Lower lobe of right lung (tissue), 2 donors: Measurements from ENCODE around the gene C11orf52. TPM values are rescaled to one million over a fixed set of nuclear protein-coding genes. Genes with fewer than 3 reads are reported as not detected.

Experiments used
- ATAC-seq, 2 donors: fragments of 200-7000 bp; cut with Tn5 transposase; one replicate each; pipeline ENCODE4 v1.9.1; 2020 to 2022; ENCODE audit warnings: mild to moderate bottlenecking in 2 of 2, moderate library complexity in 2 of 2
- DNase-seq: peaks from one replicate; pipeline ENCODE4 v3.0.0-alpha.2; 2020
- H3K27ac ChIP-seq: fragments of 200-600 bp; one replicate; pipeline ENCODE4 v1.8.0; 2022
- H3K27me3 ChIP-seq: fragments of 200-600 bp; one replicate; pipeline ENCODE4 v1.8.0; 2022; ENCODE audit warnings: low read depth
- H3K36me3 ChIP-seq: fragments of 200-600 bp; one replicate; pipeline ENCODE4 v1.8.0; 2022; ENCODE audit warnings: mild to moderate bottlenecking
- H3K4me1 ChIP-seq: fragments of 200-600 bp; one replicate; pipeline ENCODE4 v1.8.0; 2022
- H3K4me3 ChIP-seq: fragments of 200-600 bp; one replicate; pipeline ENCODE4 v1.8.0; 2022; ENCODE audit warnings: mild to moderate bottlenecking
- H3K9me3 ChIP-seq: fragments of 200-600 bp; one replicate; pipeline ENCODE4 v1.8.0; 2022
- CTCF ChIP-seq: fragments of 200-600 bp; IDR thresholded peaks from one replicate; pipeline ENCODE4 v1.8.0; 2022; ENCODE audit warnings: antibody characterized with exemption, mild to moderate bottlenecking
- intact Hi-C: fragments of 100-400 bp; cut with DNase I; formaldehyde crosslinking; loops from one replicate; pipeline ENCODE4 v1.11.0; 2022
- total RNA-seq: library from RNA; stranded (reverse); fragmentation: NEBNext Ultra II Directional; extraction: Animal tissue kit (Norgen Biotek cat#: 25700); gene quantifications from one replicate; pipeline ENCODE4 v1.2.1, GENCODE V29; 2021
- donor health status: DM: no; HTN: yes; CAD: no; lungs with severe emphysema.

Gene C11orf52
- total RNA-seq, 1 donor from 2014 or later, result 14.6 TPM

- Histone ChIP-seq H3K4me1 (peaks cover 23% of the 10 kb centered on the region), H3K4me3 (no peak overlapping the region), H3K27ac (peak overlapping the region; percentile 16), H3K36me3 (no peaks in the 10 kb centered on the region), H3K27me3 (no peaks in the 10 kb centered on the region), H3K9me3 (no peaks in the 10 kb centered on the region)
- DNase-seq, result no peak
- peak in 1 of 2 donors; percentile 42 for ATAC-seq
- peak; percentile 27 for TF ChIP-seq CTCF
- intact Hi-C loops, result no loop called here
These were observed 56.5 kb downstream of the C11orf52 start for GRCh38 chr11:111975076-111975806.

- peak overlapping the region; percentile 75 for H3K27ac ChIP-seq
- peaks cover 23% of the 10 kb centered on the region for H3K4me1 ChIP-seq
- H3K27me3 ChIP-seq, result no peaks in the 10 kb centered on the region
- ATAC-seq (peak in 1 of 2 donors; percentile 8), DNase-seq (no peak)
- H3K36me3 ChIP-seq, result no peaks in the 10 kb centered on the region
- TF ChIP-seq CTCF, result no peak
- intact Hi-C loops, result no loop called here
- no peaks in the 10 kb centered on the region for H3K9me3 ChIP-seq
- peak overlapping the region; percentile 69 for H3K4me3 ChIP-seq
These were observed 57.5 kb downstream of the C11orf52 start for GRCh38 chr11:111976119-111976766.

Other genes with a start within 250 kb of the C11orf52 start
- gene PPP2R1B, start 152.5 kb upstream of the C11orf52 start, total RNA-seq, result 24.1 TPM
- 25.5 TPM for gene ALG9, start 47.3 kb upstream of the C11orf52 start, total RNA-seq
- 2.4 TPM for gene FDXACB1, start 39.7 kb upstream of the C11orf52 start, total RNA-seq
- gene CFAP68, start 39.4 kb upstream of the C11orf52 start, total RNA-seq, result 16.3 TPM
- gene CRYAB, start 7.1 kb upstream of the C11orf52 start, total RNA-seq, result 72.5 TPM
- gene HSPB2, start 6.2 kb upstream of the C11orf52 start, total RNA-seq, result 6.4 TPM
- gene DIXDC1, start 18.4 kb downstream of the C11orf52 start, total RNA-seq, result 13.2 TPM
- gene DLAT, start 106.5 kb downstream of the C11orf52 start, total RNA-seq, result 26.1 TPM
- gene PIH1D2, start 155.1 kb downstream of the C11orf52 start, total RNA-seq, result 6.4 TPM
- gene NKAPD1, start 155.4 kb downstream of the C11orf52 start, total RNA-seq, result 20.6 TPM
- gene TIMM8B, start 167.8 kb downstream of the C11orf52 start, total RNA-seq, result 35.9 TPM
- 91.2 TPM for gene SDHD, start 168.0 kb downstream of the C11orf52 start, total RNA-seq
- gene IL18, start 245.2 kb downstream of the C11orf52 start, total RNA-seq, result 48.7 TPM
- not detected for gene TEX12, start 248.5 kb downstream of the C11orf52 start, total RNA-seq